Psoas muscle (tissue), 8 donors: ENCODE results near the gene HBS1L. TPM values are rescaled to one million over a fixed set of nuclear protein-coding genes. Genes with fewer than 3 reads are reported as not detected.

Experiments
- ATAC-seq, 4 donors: fragments of 200-7000 bp; cut with Tn5 transposase; one replicate each; pipeline ENCODE4 v1.9.1; 2020; ENCODE audit warnings: moderate library complexity in 3 of 4, mild to moderate bottlenecking in 2 of 4
- DNase-seq, 2 donors: peaks; one replicate each; pipeline ENCODE4 v3.0.0-alpha.2; 2020
- H3K27ac ChIP-seq: fragments of 200-600 bp; one replicate; pipeline ENCODE4 v1.8.0; 2022
- H3K27me3 ChIP-seq, 3 donors: fragments of 200-600 bp in 1 of 3; one replicate each; pipeline versions ENCODE4 v1.6.1 to v1.8.0; 2013 to 2022; ENCODE audit warnings: low read length in 2 of 3, mild to moderate bottlenecking in 2 of 3, moderate library complexity in 1 of 3; ENCODE audit not compliant: insufficient read depth in 3 of 3
- H3K36me3 ChIP-seq, 2 donors: fragments of 200-600 bp in 1 of 2; one replicate each; pipeline versions ENCODE4 v1.6.1 to v1.8.0; 2013 to 2022; ENCODE audit warnings: low read depth in 1 of 2, mild to moderate bottlenecking in 1 of 2, moderate library complexity in 1 of 2; ENCODE audit not compliant: insufficient read depth in 1 of 2
- H3K4me1 ChIP-seq: fragments of 200-600 bp; one replicate; pipeline ENCODE4 v1.8.0; 2022
- H3K4me3 ChIP-seq: fragments of 200-600 bp; one replicate; pipeline ENCODE4 v1.8.0; 2022; ENCODE audit warnings: mild to moderate bottlenecking
- H3K9me3 ChIP-seq: fragments of 200-600 bp; one replicate; pipeline ENCODE4 v1.8.0; 2022
- CTCF ChIP-seq: fragments of 200-600 bp; IDR thresholded peaks from one replicate; pipeline ENCODE4 v1.8.0; 2022; ENCODE audit warnings: antibody characterized with exemption
- WGBS, 3 donors: extraction: QIAGEN DNeasy Blood & Tissue Kit; methylation state at CpG; one replicate each; pipeline versions ENCODE4 v1.1.6 to v1.1.7; 2013; 5-methylcytosine and 5-hydroxymethylcytosine counted together
- intact Hi-C, 2 donors: fragments of 100-400 bp; cut with DNase I; formaldehyde crosslinking; loops; one replicate each; pipeline versions ENCODE4 v1.11.0 to v1.14.2; 2022
- polyA plus RNA-seq, 3 donors: library from polyadenylated mRNA; stranded (reverse); fragments of 200-250 nt; gene quantifications; one replicate each; pipeline ENCODE4 v1.2.3, GENCODE V29; 2013
- total RNA-seq, 4 donors: library from RNA; stranded (reverse); fragmentation: NEBNext Ultra II Directional in 2 of 4; extraction: Animal tissue kit (Norgen Biotek cat#: 25700) in 2 of 4; gene quantifications; one replicate each; pipeline versions ENCODE4 v1.2.1 to v1.2.4, GENCODE V29; 2021 to 2023
- donor health status: healthy with polysubstance abuse.
- donor health status: DM: no; HTN: no; CAD: no; lungs with moderate emphysema.
- donor health status: Bipolar disorder and iron deficiency.
- donor health status: healthy.
- donor health status: DM: yes; HTN: yes; CAD: no.
- donor health status: DM: no; HTN: no; CAD: no.
- donor health status: DM: no; HTN: no; CAD: no.
- donor health status: DM: yes; HTN: yes; CAD: no.

Gene HBS1L
- total and polyA plus RNA-seq, 7 donors = 55.1 to 143 (median 99.5) TPM

DNA sequence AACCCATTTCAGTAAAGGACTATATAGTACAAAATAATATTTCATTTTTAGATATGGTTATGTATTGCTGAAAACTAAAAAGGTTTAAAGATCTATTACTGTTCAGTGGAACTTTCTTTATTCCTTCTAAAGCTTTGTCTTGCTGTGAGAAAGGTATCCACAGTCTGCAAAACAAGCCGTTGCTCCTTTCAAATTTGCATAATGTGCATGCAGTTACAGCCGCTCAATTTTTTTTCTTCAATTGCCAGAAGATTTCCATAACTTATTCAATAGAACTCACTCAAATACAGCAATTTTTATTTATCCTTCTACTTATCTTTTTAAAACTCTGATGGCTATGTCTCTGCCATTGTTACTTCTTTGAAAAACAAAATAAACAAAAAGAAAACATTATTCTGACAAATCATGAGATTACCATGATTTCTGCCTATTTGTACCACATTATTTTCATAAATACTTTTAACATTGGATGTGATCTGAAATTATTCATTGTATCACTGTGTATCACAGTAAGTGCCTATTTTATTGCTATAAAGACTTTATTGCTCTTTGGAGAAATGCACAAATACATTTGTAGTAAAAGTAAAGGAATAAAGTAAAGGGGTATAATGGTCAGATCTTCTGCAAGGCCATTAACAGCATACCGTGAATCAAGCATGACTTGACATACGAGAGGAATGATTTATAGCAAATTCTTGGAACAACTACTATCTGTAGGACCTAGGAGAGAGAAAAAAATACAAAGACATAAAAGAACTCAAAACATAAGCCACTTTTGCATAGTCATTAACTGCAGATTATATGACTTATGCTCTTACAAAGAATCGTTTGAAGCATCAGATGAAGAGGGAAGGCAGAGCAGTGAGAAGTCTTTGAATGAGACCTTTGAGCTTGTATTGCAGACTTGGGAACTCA lies 29.6 kb upstream of the HBS1L start:
- Histone ChIP-seq H3K9me3 (peaks cover 10% of the 10 kb centered on the region), H3K4me3 (no peak overlapping the region), H3K27me3 (no peaks in the 10 kb centered on the region), H3K4me1 (no peaks in the 10 kb centered on the region), H3K27ac (no peak overlapping the region), H3K36me3 (no peaks in the 10 kb centered on the region)
- no peak for TF ChIP-seq CTCF
- intact Hi-C loops = no loop called here
- 25 to 39% (median 30%) methylated on average over 5 of the region's 5 CpGs for WGBS, 3 donors
- ATAC-seq = no peak
- no peak for DNase-seq

DNA sequence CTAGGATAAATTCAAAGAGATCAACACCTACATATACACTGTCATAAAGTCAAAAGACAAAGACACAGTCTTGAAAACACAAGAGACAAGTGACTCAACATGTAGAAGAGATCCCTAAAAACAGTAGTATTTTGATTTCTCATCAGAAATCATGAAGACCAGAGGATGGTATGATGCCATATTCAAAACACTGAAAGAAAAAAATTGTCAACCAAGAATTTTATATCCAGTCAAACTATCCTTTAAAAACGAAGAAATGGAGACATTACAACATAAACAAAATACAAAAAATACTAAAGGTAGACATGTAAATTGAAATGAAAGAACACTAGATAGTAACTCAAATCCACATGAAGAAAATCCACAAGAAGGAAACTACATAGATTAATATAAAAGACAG lies 27.3 kb upstream of the HBS1L start:
- 65 to 73% (median 68%) methylated on average over 1 of the region's 1 CpG for WGBS, 3 donors
- intact Hi-C loops = no loop called here
- no peak for ATAC-seq

GRCh38 chr6:135075018-135075417 lies 20.4 kb upstream of the HBS1L start:
- Histone ChIP-seq H3K4me1 (no peaks in the 10 kb centered on the region), H3K9me3 (no peaks in the 10 kb centered on the region), H3K36me3 (no peaks in the 10 kb centered on the region), H3K27me3 (no peaks in the 10 kb centered on the region), H3K27ac (no peak overlapping the region), H3K4me3 (no peak overlapping the region)
- DNase-seq (no peak), ATAC-seq (no peak)
- TF ChIP-seq CTCF = no peak
- WGBS, 3 donors = 43 to 63% (median 43%) methylated on average over 1 of the region's 1 CpG
- intact Hi-C loops = no loop called here

More for the DNA sequence above, 27.3 kb upstream of the HBS1L start:
- Histone ChIP-seq H3K36me3 (no peaks in the 10 kb centered on the region), H3K9me3 (peaks cover 10% of the 10 kb centered on the region), H3K27me3 (no peaks in the 10 kb centered on the region), H3K27ac (no peak overlapping the region), H3K4me1 (no peaks in the 10 kb centered on the region), H3K4me3 (no peak overlapping the region)
- TF ChIP-seq CTCF = no peak
- no peak for DNase-seq

DNA sequence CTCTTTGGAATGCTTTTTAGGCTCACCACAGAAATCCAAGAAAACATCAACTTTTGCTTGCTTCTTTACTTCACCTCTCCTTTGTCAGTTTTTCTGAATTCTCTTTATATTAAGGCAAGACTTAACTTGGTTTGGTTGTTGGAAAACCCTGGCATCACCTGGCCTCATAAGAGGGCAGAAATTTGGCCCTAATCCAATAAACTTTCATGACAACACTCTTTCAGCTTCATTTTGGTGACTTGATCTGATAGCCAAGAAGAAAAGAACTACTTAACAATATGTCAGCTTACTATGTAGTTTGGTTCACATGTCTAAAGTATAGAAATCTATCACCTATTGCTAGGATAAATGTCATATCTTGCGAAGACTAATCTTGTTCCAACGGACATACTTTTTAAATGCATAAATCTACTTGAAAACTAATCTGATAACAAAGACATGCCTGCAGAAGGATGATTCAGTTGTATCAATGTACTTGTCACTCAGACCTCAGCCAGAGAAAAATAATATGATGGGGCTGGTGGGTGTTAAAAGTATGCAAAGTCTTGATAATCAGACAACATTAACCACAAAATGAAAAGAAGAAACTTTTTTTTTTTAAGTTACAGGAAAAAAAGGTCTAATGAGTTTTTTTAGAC lies 19.3 kb upstream of the HBS1L start:
- intact Hi-C loops = no loop called here
- Histone ChIP-seq H3K27me3 (no peaks in the 10 kb centered on the region), H3K9me3 (no peaks in the 10 kb centered on the region), H3K4me1 (no peaks in the 10 kb centered on the region), H3K27ac (no peak overlapping the region), H3K4me3 (no peak overlapping the region), H3K36me3 (no peaks in the 10 kb centered on the region)
- DNase-seq (no peak), ATAC-seq (no peak)
- 85 to 87% (median 85%) methylated on average over 2 of the region's 2 CpGs for WGBS, 3 donors
- no peak for TF ChIP-seq CTCF
